Uterus (tissue), 2 donors: Measurements from ENCODE around the gene MAT2A.

ENCODE experiments used
- POLR2A ChIP-seq, 2 donors: fragments of 450-650 bp; IDR thresholded peaks; one replicate each; pipeline ENCODE4 v1.6.1; 2016; ENCODE audit warnings: antibody characterized with exemption in 2 of 2, mild to moderate bottlenecking in 1 of 2, moderate library complexity in 1 of 2
- TF ChIP-seq, protein P1 (sequence below), 4 experiments: fragments of 200-600 bp in 2 of 4; fragments of 450-650 bp in 2 of 4; sonication (generic) in 2 of 4; IDR thresholded peaks; one replicate each; pipeline ENCODE4 v1.5.1; 2016 to 2019; ENCODE audit warnings: antibody characterized with exemption in 4 of 4, mild to moderate bottlenecking in 2 of 4, moderate library complexity in 1 of 4

- TF ChIP-seq POLR2A (IDR thresholded peaks at IDR 0.05): no peak
- TF ChIP-seq, protein P1, sequence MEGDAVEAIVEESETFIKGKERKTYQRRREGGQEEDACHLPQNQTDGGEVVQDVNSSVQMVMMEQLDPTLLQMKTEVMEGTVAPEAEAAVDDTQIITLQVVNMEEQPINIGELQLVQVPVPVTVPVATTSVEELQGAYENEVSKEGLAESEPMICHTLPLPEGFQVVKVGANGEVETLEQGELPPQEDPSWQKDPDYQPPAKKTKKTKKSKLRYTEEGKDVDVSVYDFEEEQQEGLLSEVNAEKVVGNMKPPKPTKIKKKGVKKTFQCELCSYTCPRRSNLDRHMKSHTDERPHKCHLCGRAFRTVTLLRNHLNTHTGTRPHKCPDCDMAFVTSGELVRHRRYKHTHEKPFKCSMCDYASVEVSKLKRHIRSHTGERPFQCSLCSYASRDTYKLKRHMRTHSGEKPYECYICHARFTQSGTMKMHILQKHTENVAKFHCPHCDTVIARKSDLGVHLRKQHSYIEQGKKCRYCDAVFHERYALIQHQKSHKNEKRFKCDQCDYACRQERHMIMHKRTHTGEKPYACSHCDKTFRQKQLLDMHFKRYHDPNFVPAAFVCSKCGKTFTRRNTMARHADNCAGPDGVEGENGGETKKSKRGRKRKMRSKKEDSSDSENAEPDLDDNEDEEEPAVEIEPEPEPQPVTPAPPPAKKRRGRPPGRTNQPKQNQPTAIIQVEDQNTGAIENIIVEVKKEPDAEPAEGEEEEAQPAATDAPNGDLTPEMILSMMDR (IDR thresholded peaks at IDR 0.05): no peak
Measured at GRCh38 chr2:85593023-85593422, 54.1 kb downstream of the MAT2A start.
